Hematopoietic multipotent progenitor cell treated with erythropoietin and hydrocortisone succinate and interleukin-3 and kit ligand, for 17 days (in vitro differentiated cells): ENCODE data around the gene LRRC63.
"Not testable (repeated sequence)": the region's sequence is repeated elsewhere in the genome, so short reads cannot be mapped to it uniquely, and the experiment has no call there.

Experiments
- DNase-seq: peaks from one replicate; pipeline ENCODE4 v3.0.0-alpha.2; 2015; ENCODE audit warnings: low spot score

The LRRC63 gene

GRCh38 chr13:46181840-46182490 is 29.8 kb upstream of the LRRC63 start, which contains the start of gene LCP1:
Gene LCP1, minus strand, starts transcription at chr13:46182177. Its CDS starts 22,515 bp downstream, at chr13:46159662.
- DNase-seq, result peak; percentile 32

GRCh38 chr13:46182491-46182877 is 29.2 kb upstream of the LRRC63 start:
- peak; percentile 23 for DNase-seq

GRCh38 chr13:46183018-46183946 is 28.4 kb upstream of the LRRC63 start:
- DNase-seq, result peak; percentile 27

- peak; percentile 45 for DNase-seq
Observed at GRCh38 chr13:46184277-46184699, 27.4 kb upstream of the LRRC63 start.

- DNase-seq, result no peak
Observed at GRCh38 chr13:46185634-46186033, 26.1 kb upstream of the LRRC63 start.

GRCh38 chr13:46192412-46192811 is 19.3 kb upstream of the LRRC63 start:
- DNase-seq, result no peak

GRCh38 chr13:46195016-46195415 is 16.7 kb upstream of the LRRC63 start:
- DNase-seq, result no peak

GRCh38 chr13:46197299-46198048 is 14.3 kb upstream of the LRRC63 start:
- no peak for DNase-seq

- DNase-seq, result no peak
Observed at GRCh38 chr13:46198696-46199193, 13.0 kb upstream of the LRRC63 start.

- no peak for DNase-seq
Observed at GRCh38 chr13:46202188-46202795, 9.4 kb upstream of the LRRC63 start.

GRCh38 chr13:46202966-46203365 is 8.8 kb upstream of the LRRC63 start:
- DNase-seq, result no peak

- DNase-seq, result no peak
Observed at GRCh38 chr13:46206143-46206542, 5.6 kb upstream of the LRRC63 start.

- DNase-seq, result no peak
Observed at GRCh38 chr13:46207828-46208227, 3.9 kb upstream of the LRRC63 start.

GRCh38 chr13:46210362-46211083 is 1.2 kb upstream of the LRRC63 start:
- DNase-seq, result peak; percentile 13

GRCh38 chr13:46211116-46211482 is 629 bp upstream of the LRRC63 start:
- DNase-seq, result peak; percentile 42

GRCh38 chr13:46213242-46213641 is 1.5 kb downstream of the LRRC63 start:
- no peak for DNase-seq

GRCh38 chr13:46214741-46215140 is 3.0 kb downstream of the LRRC63 start:
- not testable (repeated sequence) for DNase-seq

GRCh38 chr13:46220234-46220633 is 8.5 kb downstream of the LRRC63 start:
- not testable (repeated sequence) for DNase-seq

- no peak for DNase-seq
Observed at GRCh38 chr13:46229251-46229650, 17.5 kb downstream of the LRRC63 start.

GRCh38 chr13:46232281-46232680 is 20.6 kb downstream of the LRRC63 start:
- DNase-seq, result no peak

GRCh38 chr13:46235286-46235685 is 23.6 kb downstream of the LRRC63 start:
- no peak for DNase-seq
